Sigmoid colon (tissue), 4 donors: ENCODE measurements around the gene WBP11.

Experiments
- POLR2AphosphoS5 ChIP-seq, 4 donors: sonication (generic); formaldehyde crosslinking; IDR thresholded peaks; one replicate each; pipeline ENCODE4 v1.6.1; 2017; ENCODE audit warnings: antibody characterized with exemption in 4 of 4
- TF ChIP-seq, protein P1 (sequence below), 4 experiments: fragments of 450-650 bp in 3 of 4; fragments of 200-600 bp in 1 of 4; IDR thresholded peaks; one replicate each; pipeline ENCODE4 v1.5.1; 2016 to 2019; ENCODE audit warnings: antibody characterized with exemption in 4 of 4, mild to moderate bottlenecking in 3 of 4, moderate library complexity in 2 of 4

DNA sequence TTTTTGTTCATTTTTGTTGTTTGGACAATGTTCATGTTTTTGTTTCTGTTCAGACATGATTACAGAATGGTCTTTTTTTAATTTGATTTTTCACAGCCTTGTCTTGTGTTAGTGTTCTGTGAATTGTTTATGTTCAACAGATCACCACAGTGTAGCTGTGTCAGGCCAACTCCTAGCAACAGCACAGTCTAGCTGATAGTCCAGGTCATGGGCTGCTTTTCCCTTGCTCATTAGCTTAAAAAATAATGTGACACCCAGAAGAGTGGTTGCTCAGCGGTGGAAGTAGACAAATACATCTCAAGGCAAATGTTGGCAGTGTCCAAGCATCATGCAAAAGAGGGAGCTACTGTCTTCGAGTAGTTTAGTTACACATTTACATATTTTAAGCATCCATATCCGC lies 22.4 kb downstream of the WBP11 start:
- TF ChIP-seq, protein P1, sequence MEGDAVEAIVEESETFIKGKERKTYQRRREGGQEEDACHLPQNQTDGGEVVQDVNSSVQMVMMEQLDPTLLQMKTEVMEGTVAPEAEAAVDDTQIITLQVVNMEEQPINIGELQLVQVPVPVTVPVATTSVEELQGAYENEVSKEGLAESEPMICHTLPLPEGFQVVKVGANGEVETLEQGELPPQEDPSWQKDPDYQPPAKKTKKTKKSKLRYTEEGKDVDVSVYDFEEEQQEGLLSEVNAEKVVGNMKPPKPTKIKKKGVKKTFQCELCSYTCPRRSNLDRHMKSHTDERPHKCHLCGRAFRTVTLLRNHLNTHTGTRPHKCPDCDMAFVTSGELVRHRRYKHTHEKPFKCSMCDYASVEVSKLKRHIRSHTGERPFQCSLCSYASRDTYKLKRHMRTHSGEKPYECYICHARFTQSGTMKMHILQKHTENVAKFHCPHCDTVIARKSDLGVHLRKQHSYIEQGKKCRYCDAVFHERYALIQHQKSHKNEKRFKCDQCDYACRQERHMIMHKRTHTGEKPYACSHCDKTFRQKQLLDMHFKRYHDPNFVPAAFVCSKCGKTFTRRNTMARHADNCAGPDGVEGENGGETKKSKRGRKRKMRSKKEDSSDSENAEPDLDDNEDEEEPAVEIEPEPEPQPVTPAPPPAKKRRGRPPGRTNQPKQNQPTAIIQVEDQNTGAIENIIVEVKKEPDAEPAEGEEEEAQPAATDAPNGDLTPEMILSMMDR (IDR thresholded peaks at IDR 0.05) = no peak
- no peak for TF ChIP-seq POLR2AphosphoS5 (IDR thresholded peaks at IDR 0.05)
